CD14-positive monocyte (primary cell): ENCODE measurements around the gene C1orf94. TPM values are rescaled to one million over a fixed set of nuclear protein-coding genes. Genes with fewer than 3 reads are reported as not detected.

Experiments
- DNase-seq, 3 donors: peaks; one replicate each; pipeline ENCODE4 v3.0.0-alpha.2; 2011 to 2022
- H2AFZ ChIP-seq: 2 replicates; pipeline ENCODE4 v1.6.0; 2012; ENCODE audit warnings: mild to moderate bottlenecking, low read depth, low read length, inconsistent platforms; ENCODE audit not compliant: insufficient read depth, poor library complexity, severe bottlenecking
- H3K27ac ChIP-seq, 2 donors: 1 replicate in 1 of 2; 2 replicates in 1 of 2; pipeline ENCODE4 v1.5.1; 2012 to 2013; ENCODE audit warnings: low read length in 2 of 2, control low read depth in 1 of 2, inconsistent platforms in 1 of 2, low read depth in 1 of 2, mild to moderate bottlenecking in 1 of 2
- H3K27me3 ChIP-seq, 2 donors: one replicate each; pipeline versions ENCODE4 v1.6.0 to v1.6.1; 2011 to 2013; ENCODE audit warnings: low read length in 2 of 2; ENCODE audit not compliant: control insufficient read depth in 2 of 2, insufficient read depth in 2 of 2
- H3K36me3 ChIP-seq, 2 donors: replicated peaks in 1 of 2; 1 replicate in 1 of 2; 2 replicates in 1 of 2; pipeline versions ENCODE4 v1.5.1 to v1.6.1; 2012 to 2013; ENCODE audit warnings: low read length in 2 of 2, control low read depth in 1 of 2, inconsistent platforms in 1 of 2, mild to moderate bottlenecking in 1 of 2; ENCODE audit not compliant: insufficient read depth in 2 of 2, control insufficient read depth in 1 of 2
- H3K4me1 ChIP-seq, 2 donors: 1 replicate in 1 of 2; 2 replicates in 1 of 2; pipeline versions ENCODE4 v1.5.1 to v1.6.1; 2012 to 2013; ENCODE audit warnings: low read length in 2 of 2, control low read depth in 1 of 2, inconsistent platforms in 1 of 2, mild to moderate bottlenecking in 1 of 2, moderate library complexity in 1 of 2; ENCODE audit not compliant: insufficient read depth in 2 of 2, control insufficient read depth in 1 of 2
- H3K4me2 ChIP-seq: replicated peaks from 2 replicates; pipeline ENCODE3; 2012; ENCODE audit warnings: low read length, moderate library complexity, mild to moderate bottlenecking; ENCODE audit not compliant: poor library complexity, severe bottlenecking; ENCODE audit errors: extremely low read depth
- H3K4me3 ChIP-seq, 3 experiments: fragments of 200-600 bp in 1 of 3; sonication (generic) in 1 of 3; replicated peaks in 1 of 3; 1 replicate in 2 of 3; 2 replicates in 1 of 3; pipeline ENCODE4 v1.5.1; 2011 to 2013; ENCODE audit warnings: low read length in 3 of 3, mild to moderate bottlenecking in 3 of 3, control low read depth in 2 of 3, low read depth in 2 of 3, inconsistent platforms in 1 of 3, moderate library complexity in 1 of 3
- H3K79me2 ChIP-seq: 2 replicates; pipeline ENCODE4 v1.6.0; 2012; ENCODE audit warnings: mild to moderate bottlenecking, control low read depth, inconsistent platforms, low read length, moderate library complexity; ENCODE audit not compliant: insufficient read depth
- H3K9ac ChIP-seq: 2 replicates; pipeline ENCODE4 v1.6.0; 2017; ENCODE audit warnings: low read length, mild to moderate bottlenecking; ENCODE audit not compliant: insufficient read depth, poor library complexity, severe bottlenecking
- H3K9me3 ChIP-seq, 2 donors: replicated peaks in 1 of 2; 1 replicate in 1 of 2; 2 replicates in 1 of 2; pipeline versions ENCODE4 v1.5.1 to v1.6.1; 2012 to 2013; ENCODE audit warnings: low read length in 2 of 2, control low read depth in 1 of 2; ENCODE audit not compliant: control insufficient read depth in 1 of 2, insufficient read depth in 1 of 2
- H4K20me1 ChIP-seq: 2 replicates; pipeline ENCODE4 v1.6.0; 2012; ENCODE audit warnings: mild to moderate bottlenecking, low read length, control low read depth, moderate library complexity; ENCODE audit not compliant: insufficient read depth
- H3K27ac Mint-ChIP-seq, 7 donors: one replicate each; pipeline ENCODE4 v1.8.0; 2020; ENCODE audit warnings: mild to moderate bottlenecking in 7 of 7, mixed read lengths in 7 of 7, moderate library complexity in 6 of 7, inconsistent platforms in 2 of 7
- H3K27me3 Mint-ChIP-seq, 3 donors: one replicate each; pipeline ENCODE4 v1.8.0; 2021 to 2022; ENCODE audit warnings: low read depth in 3 of 3, mild to moderate bottlenecking in 3 of 3, mixed read lengths in 3 of 3, moderate library complexity in 3 of 3, inconsistent platforms in 1 of 3
- H3K36me3 Mint-ChIP-seq, 2 donors: one replicate each; pipeline ENCODE4 v1.8.0; 2020; ENCODE audit warnings: mixed read lengths in 2 of 2, inconsistent platforms in 1 of 2, mild to moderate bottlenecking in 1 of 2
- H3K4me1 Mint-ChIP-seq: one replicate; pipeline ENCODE4 v1.8.0; 2020; ENCODE audit warnings: mild to moderate bottlenecking, mixed read lengths
- H3K4me3 Mint-ChIP-seq, 2 donors: one replicate each; pipeline ENCODE4 v1.8.0; 2020; ENCODE audit warnings: mild to moderate bottlenecking in 2 of 2, mixed read lengths in 2 of 2, moderate library complexity in 1 of 2
- H3K9me3 Mint-ChIP-seq, 7 donors: one replicate each; pipeline ENCODE4 v1.8.0; 2020 to 2022; ENCODE audit warnings: mixed read lengths in 7 of 7, mild to moderate bottlenecking in 6 of 7, moderate library complexity in 6 of 7, inconsistent platforms in 2 of 7
- CTCF ChIP-seq: fragments of 200-600 bp; IDR thresholded peaks from one replicate; pipeline ENCODE4 v1.8.0; 2022; ENCODE audit warnings: antibody characterized with exemption, mild to moderate bottlenecking
- WGBS: methylation state at CpG from one replicate; pipeline ENCODE4 v1.1.5; 2013; ENCODE audit warnings: missing lambda C conversion rate; ENCODE audit not compliant: insufficient coverage; 5-methylcytosine and 5-hydroxymethylcytosine counted together
- intact Hi-C, 2 donors: fragments of 100-400 bp; cut with micrococcal nuclease; formaldehyde crosslinking; loops; one replicate each; pipeline versions ENCODE4 v1.15.0 to v1.15.1; 2023
- polyA plus RNA-seq, 3 donors: library from polyadenylated mRNA; depleted of rRNA in 1 of 3; unstranded in 2 of 3; stranded (reverse) in 1 of 3; fragments of 300-500 nt in 2 of 3; fragments of >200 nt in 1 of 3; fragmentation: Illumina TruSeq in 2 of 3; gene quantifications; 1 replicate in 2 of 3; 2 replicates in 1 of 3; pipeline ENCODE4 v1.2.3, GENCODE V29; 2012 to 2021

The C1orf94 gene
- polyA plus RNA-seq, 3 donors = not detected

GRCh38 chr1:34266127-34266951, 89.6 kb downstream of the C1orf94 start:
- no peaks in the 10 kb centered on the region for H4K20me1 ChIP-seq
- no peaks in the 10 kb centered on the region for H3K36me3 Mint-ChIP-seq
- no peak overlapping the region for H3K4me3 Mint-ChIP-seq
- no peak overlapping the region for H3K27ac Mint-ChIP-seq
- DNase-seq = no peak
- H3K4me1 Mint-ChIP-seq = no peaks in the 10 kb centered on the region
- 38% methylated on average over 16 of the region's 16 CpGs for WGBS
- TF ChIP-seq CTCF = no peak
- H3K79me2 ChIP-seq = no peaks in the 10 kb centered on the region
- peaks cover 0 to 3% (median 0%) of the 10 kb centered on the region in 3 donors for H3K27me3 Mint-ChIP-seq
- peaks cover 0 to 10% (median 0%) of the 10 kb centered on the region in 7 donors for H3K9me3 Mint-ChIP-seq
- H3K27ac ChIP-seq = no peak overlapping the region
- no peaks in the 10 kb centered on the region for H3K9me3 ChIP-seq
- peaks cover 0 to 2% of the 10 kb centered on the region in 2 donors for H3K27me3 ChIP-seq
- no peak overlapping the region for H3K4me3 ChIP-seq
- no peaks in the 10 kb centered on the region for H3K36me3 ChIP-seq
- H3K4me2 ChIP-seq = no peak overlapping the region
- no peak overlapping the region for H3K9ac ChIP-seq
- H3K4me1 ChIP-seq = no peaks in the 10 kb centered on the region
- H2AFZ ChIP-seq = no peak overlapping the region
- intact Hi-C loops = no loop called here

GRCh38 chr1:34267326-34267725, 90.6 kb downstream of the C1orf94 start:
- Mint-ChIP-seq H3K4me3 (no peak overlapping the region), H3K4me1 (no peaks in the 10 kb centered on the region), H3K36me3 (no peaks in the 10 kb centered on the region), H3K9me3 (peaks cover 0 to 10% (median 0%) of the 10 kb centered on the region in 7 donors), H3K27ac (no peak overlapping the region), H3K27me3 (peaks cover 0 to 3% (median 0%) of the 10 kb centered on the region in 3 donors)
- Histone ChIP-seq H4K20me1 (no peaks in the 10 kb centered on the region), H3K4me1 (no peaks in the 10 kb centered on the region), H3K4me3 (no peak overlapping the region), H3K36me3 (no peaks in the 10 kb centered on the region), H3K27me3 (peaks cover 0 to 2% of the 10 kb centered on the region in 2 donors), H3K27ac (no peak overlapping the region), H3K9me3 (no peaks in the 10 kb centered on the region), H2AFZ (no peak overlapping the region), H3K4me2 (no peak overlapping the region), H3K9ac (no peak overlapping the region), H3K79me2 (no peaks in the 10 kb centered on the region)
- intact Hi-C loops = no loop called here
- WGBS = 89% methylated on average over 4 of the region's 5 CpGs
- no peak for DNase-seq
- no peak for TF ChIP-seq CTCF
